HG02943 (cell line): ENCODE measurements around the gene ANKRD33.

Experiments used
- ATAC-seq: cut with Tn5 transposase; IDR thresholded peaks from one replicate; pipeline ENCODE4 v1.9.1; 2021; ENCODE audit warnings: mild to moderate bottlenecking, low read depth, moderate library complexity; ENCODE audit not compliant: unreplicated experiment

ANKRD33 gene

DNA sequence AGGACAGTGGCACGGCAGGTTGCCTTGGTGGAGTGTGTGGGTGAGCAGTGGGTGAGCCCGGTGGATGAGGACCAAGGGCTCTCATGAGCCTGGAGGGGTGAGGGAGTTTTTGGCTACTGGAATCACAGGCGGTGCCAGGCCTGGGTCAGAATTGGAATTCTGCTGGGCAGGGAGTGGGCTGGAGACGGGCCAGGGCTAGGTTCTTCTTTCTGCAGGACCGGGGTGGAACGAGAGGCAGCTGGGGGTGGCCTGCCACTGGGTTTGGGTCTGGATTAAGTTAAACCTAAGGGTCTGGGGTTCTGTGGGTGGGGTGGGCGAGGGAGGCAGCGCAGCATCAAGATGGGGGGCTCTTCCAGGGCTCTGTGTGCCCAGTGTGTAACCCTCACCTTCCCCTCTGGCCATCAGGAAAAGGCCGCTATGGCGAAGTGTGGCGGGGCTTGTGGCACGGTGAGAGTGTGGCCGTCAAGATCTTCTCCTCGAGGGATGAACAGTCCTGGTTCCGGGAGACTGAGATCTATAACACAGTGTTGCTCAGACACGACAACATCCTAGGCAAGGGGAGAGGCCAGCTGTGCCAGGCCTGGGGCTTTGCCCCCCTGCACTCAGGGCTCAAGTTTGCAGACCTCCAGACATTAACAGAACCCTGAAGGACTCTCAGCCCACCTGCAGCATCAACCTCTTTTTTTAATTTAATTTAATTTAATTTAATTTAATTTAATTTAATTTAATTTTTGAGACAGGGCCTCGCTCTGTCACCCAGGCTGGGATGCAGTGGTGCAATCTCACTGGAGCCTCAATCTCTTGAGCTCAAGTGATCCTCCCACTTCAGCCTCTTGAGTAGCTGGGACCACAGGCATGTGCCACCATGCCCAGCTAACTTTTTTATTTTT, 26.4 kb downstream of the ANKRD33 start:
- ATAC-seq = no peak

DNA sequence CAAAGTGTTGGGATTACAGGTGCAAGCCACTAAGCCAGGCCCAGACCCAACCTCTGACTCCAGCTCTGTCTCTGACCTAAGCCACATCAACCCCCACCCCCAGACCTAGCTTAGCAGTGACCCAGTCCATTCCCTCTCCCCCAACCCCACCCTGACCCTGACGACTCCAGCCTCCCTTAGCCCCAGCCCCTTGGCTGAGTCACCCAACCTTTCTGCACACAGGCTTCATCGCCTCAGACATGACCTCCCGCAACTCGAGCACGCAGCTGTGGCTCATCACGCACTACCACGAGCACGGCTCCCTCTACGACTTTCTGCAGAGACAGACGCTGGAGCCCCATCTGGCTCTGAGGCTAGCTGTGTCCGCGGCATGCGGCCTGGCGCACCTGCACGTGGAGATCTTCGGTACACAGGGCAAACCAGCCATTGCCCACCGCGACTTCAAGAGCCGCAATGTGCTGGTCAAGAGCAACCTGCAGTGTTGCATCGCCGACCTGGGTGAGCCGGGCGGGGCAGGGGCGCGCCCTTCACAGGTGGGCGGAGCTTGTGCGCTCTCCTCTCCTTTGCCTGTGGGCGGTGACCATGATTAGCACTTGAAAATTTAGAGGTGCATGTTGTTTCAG, 27.2 kb downstream of the ANKRD33 start:
- ATAC-seq = no peak

DNA sequence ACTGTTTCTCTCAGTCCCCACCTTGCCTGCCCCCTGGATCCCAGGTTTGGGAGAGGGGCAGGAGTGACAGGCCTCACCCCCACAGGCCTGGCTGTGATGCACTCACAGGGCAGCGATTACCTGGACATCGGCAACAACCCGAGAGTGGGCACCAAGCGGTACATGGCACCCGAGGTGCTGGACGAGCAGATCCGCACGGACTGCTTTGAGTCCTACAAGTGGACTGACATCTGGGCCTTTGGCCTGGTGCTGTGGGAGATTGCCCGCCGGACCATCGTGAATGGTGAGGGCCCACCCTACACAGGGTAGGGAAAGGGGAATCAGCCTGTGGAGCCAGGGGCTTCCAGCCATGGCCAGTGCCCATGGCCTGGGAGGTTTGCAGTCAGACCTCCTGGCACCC, 28.0 kb downstream of the ANKRD33 start:
- ATAC-seq = no peak

DNA sequence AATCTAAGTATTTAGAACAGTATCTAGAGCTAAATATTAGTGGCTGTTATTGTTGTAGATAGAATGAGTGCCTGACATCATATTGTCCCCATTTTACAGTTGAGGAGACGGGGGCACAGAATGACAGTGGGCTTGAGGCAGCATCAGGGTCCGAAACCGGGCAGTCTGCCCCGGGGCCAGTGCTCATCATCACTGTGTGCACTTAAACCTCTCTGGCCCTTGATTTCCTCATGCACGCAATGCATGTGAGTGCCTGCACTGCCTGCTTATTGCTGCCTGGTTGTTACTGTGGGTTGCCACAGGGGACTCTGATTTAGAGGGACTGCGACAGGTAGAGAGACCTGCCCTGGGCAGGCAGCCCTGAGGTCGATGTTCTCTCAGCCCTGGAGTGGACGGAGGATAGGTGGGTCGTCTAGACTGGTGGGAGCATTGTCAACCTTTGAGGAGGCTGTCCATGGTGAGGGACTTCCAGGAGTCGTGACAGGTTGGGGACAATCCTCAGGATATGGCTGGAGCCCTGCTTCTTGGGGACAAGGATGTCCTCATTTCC, 29.2 kb downstream of the ANKRD33 start:
- ATAC-seq = no peak

DNA sequence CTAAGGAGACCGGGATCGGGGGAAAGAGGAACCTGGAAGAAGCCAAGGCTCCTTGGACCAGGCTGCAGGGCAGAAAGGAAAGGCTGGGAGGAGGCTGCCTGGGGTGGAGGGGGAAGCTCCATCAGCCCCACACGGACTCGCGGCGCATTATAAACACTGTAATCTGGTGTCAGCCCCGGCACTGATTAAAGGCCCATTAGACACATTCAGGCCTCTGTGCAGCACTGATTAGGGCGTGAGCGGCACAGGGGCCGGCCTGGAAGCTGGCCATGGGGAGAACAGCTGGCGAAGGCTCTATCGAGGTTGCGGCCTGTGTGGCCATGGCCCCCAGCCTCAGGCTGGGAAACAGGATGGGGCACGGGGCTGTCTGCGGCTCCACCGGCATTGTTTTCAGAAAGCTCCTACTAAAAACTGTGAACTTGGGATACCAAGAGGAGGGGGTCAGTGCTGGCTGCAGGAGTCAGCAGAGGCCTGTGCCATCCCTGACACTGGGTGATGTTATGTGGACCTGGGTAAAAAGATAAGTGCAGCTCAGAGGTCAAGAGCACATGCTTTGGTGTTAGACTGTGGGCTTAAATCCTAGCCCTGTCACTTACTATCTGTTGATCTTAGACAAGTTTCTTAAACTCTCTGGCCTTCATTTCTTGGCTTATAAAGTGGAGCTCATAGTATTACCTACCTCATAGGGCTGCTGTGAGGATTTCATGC, 30.0 kb downstream of the ANKRD33 start:
- ATAC-seq = no peak

DNA sequence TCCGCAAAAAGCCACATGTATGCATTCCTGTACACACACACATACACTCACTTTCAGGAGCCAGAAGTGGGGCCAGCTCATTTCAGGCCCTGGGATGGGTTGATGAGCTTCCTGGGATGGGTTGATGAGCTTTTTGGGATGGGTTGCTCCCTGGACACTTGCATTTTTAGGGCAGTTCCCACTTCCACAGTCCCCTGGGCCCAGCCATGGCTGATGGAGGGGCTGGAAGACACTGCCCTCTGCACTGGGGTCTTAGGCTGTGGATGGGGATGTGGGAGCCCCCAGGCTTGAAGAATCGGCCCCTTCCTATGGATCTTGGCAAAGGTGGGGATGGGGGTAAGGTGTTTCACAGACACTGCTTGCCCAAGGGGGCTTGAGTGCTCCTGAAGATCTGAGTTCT, 32.1 kb downstream of the ANKRD33 start:
- no peak for ATAC-seq

DNA sequence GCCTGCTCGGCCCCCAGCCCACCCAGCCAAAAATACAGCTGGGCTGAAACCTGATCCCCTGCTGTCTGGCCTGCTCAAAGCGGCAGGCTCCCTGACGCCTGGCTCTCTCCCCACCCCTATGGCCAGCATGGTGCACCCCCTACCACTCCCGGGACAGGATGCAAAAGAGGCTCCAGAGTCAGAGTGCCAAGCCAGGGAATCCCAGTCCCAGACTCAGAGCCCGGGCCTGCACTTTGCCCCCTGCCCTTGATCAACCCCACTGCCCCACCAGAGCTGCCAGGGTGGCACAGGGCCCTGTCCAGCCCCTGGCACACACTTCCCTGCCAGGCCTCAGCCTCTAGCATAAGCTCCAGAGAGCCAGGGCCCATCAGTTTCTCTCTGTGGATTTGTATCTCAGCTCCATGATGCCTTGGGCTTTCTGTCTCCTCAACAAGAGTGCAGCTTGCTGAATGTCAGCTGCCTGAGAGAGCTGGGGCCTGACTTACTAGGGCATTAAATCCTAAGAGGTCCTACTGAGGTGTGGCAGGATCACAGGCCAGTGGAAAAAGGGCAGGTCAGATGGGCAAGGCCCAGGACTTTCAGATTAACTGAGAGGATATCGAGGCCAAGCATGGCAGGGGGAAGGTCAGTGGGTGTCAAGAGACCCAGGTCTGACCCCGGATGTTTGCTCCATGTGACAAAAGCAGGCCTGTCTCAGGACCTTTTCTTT, 33.3 kb downstream of the ANKRD33 start:
- ATAC-seq = no peak

DNA sequence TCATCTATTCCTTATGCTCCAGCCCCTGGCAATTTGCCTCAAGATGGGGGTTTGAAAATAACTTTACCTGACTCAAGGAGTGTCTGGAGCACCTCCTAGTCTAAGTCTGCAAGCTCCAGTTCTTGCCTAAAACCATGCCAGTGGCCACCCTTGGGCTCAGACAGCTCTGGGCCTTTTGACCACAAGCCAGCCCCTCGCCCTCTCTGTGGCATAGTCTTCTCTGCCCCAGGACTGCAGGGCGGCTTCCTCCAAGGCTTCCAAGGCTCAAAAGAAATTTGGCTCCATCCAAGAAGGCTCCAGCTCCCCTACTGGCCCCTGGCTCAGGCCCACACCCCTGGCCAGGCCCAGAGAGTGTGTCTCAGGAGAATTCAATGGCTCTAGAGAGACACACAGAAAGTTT, 34.2 kb downstream of the ANKRD33 start:
- ATAC-seq = no peak

DNA sequence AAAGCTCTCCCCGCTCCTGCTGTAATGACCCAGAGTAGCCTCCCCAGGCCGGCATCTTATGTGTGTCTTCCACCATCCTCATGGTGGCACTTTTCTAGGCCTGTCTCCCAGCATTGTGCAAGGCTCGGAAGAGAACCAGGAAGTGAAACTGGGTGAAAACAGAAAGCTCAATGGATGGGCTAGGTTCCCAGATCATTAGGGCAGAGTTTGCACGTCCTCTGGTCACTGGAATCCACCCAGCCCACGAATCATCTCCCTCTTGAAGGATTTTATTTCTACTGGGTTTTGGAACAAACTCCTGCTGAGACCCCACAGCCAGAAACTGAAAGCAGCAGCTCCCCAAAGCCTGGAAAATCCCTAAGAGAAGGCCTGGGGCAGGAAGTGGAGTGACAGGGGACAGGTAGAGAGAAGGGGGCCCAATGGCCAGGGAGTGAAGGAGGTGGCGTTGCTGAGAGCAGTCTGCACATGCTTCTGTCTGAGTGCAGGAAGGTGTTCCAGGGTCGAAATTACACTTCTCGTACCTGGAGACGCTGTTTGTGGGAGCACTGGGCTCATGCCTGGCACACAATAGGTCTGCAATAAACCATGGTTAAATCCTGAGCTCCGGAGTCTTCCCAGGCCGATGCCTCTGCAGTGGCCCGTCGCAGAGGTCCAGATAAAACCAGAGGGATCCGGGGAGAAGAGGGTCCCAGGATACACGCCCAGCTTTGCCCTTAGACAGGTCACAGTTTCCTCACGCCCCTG, 35.0 kb downstream of the ANKRD33 start:
- ATAC-seq = no peak

DNA sequence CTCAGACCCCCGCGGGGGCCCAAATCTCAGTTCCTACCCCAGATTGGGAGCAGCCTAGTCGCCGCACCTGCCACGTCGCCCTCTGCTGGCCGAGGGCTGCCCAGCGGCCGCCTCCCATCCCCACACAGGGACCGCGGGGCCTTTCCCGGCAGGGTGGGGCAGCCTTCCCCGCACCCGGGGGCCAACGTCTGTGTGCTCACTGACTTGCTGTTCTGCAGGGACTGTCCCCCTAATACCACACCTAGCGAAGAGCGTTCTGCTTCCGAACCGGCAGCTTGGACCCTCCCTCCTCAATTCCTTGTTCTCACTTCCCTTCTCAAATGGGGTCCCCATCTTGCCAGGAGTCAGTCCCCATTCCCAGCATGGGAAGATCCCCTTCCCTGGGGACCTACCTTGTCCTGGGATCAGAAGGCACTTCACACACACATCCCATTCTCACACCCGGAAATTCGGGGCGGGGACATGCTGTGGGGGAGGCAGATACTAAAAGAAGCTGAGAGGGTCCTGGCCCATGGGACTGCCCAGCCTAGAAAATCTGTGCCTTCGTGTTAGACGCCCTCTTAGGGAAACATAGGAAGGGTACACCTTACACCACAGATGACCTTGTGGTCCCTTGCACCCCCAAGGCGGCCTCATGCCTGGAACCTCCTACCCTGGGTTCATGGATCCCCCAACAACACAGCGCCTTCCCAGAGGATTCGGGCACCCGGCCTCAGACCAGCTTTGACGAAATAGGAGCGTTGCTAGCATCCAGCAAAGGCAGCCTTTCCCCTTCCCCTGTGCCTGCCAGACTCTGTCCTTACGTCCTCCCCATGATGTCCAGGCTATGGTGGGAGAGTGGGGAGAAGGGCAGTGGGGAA, 35.8 kb downstream of the ANKRD33 start:
- no peak for ATAC-seq

DNA sequence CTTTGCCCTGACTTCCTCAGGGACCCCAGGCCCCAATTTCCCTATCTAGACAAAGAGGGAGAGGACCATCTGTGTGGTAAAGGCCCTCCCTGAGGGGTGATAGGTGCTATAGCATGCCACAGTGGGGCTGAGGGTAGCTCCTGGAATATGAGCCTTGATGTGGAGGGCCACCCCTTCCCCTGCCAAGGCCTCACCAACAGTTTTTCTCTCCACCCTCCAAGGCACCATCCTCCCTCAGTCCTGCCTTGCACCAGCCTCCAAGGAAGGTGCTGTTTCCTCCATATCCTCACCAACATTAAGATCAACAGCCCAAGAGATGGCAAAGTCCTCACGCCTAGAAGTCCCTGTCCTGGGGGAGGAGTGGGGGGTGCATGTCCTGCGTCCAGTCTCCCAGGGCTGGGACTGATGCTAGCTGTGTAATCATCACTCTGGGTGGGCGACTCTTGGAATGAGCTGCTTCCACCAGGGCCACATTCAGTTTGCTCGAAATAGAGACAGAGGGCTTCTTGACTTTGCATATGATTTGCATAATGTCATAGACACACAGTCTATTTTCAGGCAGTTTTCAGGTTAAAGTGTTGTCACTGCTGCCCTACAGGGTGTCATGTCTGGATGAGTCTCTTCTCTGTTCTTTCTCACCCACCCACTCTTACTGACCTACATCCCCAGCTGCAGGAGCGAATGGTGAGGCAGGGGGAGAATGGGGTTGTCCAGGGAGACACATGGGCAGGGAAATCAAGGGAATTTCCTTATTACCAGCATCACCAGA, 36.8 kb downstream of the ANKRD33 start:
- no peak for ATAC-seq

DNA sequence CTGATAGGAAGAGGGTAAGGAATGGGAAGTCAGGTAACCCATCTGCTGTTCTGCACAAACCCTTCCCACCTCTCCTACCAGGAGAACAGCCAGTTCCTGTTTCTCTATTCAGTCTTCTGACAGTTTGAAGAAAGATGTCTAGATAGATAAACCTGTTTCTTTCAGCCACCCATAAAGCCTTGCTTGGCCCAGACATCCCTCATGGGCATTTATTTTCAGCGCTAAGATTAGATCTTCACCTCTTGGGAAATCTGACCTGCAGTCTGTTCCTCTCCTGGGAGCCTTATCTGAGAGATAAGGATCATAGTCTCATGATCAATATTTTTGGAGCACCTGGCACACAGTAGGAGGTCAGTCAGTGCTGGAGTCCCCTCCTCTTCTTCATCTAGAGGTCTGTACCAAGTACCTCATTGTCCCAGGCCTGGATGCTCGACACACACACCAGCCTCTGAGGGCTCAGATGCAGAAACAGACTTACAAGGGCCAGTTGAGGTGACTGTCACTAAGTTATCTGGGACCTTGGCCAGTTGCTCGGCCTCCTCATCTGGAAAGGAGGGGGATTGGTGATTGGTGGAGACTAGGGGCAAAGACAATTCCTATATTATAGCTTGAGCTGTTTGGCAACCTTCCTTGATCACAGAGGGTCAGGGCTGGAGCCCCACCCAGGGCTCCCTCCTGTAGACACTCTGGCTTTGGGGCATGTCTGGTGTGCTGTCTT, 37.6 kb downstream of the ANKRD33 start:
- no peak for ATAC-seq

DNA sequence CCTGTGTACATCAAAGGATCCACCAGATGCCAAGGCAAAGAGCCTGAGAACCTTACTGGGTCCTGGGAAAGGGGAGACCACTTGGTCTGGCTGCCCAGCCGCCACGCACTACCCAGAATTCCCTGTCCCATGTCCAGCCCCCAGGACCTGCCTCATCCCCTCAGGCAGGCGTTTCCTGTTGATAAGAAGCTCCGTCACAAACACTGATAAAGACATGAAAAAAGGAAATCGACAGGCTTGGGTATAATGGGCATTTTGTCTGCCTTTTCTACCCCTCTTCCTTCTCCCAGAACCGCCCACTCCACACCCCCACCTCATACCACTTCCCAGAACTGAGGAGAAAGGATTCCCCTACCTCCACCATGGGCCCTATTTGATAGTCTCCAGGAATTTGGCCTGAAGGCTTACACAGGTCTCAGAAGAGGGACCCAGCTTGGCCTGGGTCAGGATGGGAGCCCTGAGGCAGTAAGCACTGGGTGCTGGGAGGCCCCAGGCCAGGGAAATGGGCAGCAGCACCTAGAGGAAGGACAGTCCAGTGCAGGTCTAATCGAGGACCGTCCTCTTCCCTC, 38.2 kb downstream of the ANKRD33 start:
- ATAC-seq = no peak

DNA sequence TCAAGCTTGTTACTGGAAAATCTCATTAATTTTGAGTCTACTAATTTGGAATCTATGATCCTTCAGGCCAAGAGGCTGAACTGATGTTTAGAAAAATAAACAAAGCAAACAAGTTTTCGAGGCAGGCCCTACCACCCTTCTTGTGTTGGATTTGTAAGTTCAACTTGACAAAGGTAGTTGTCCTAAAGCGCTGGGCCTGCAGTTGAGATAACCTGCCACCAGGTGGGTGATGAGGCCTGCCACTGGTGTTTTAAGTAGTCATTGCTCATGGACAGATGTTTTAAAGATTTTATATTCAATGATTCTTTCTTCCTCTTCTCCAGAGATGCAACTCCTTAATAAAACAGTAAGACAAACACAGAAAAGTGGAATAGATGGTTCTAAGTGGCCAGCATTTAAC, 38.8 kb downstream of the ANKRD33 start:
- ATAC-seq = no peak

DNA sequence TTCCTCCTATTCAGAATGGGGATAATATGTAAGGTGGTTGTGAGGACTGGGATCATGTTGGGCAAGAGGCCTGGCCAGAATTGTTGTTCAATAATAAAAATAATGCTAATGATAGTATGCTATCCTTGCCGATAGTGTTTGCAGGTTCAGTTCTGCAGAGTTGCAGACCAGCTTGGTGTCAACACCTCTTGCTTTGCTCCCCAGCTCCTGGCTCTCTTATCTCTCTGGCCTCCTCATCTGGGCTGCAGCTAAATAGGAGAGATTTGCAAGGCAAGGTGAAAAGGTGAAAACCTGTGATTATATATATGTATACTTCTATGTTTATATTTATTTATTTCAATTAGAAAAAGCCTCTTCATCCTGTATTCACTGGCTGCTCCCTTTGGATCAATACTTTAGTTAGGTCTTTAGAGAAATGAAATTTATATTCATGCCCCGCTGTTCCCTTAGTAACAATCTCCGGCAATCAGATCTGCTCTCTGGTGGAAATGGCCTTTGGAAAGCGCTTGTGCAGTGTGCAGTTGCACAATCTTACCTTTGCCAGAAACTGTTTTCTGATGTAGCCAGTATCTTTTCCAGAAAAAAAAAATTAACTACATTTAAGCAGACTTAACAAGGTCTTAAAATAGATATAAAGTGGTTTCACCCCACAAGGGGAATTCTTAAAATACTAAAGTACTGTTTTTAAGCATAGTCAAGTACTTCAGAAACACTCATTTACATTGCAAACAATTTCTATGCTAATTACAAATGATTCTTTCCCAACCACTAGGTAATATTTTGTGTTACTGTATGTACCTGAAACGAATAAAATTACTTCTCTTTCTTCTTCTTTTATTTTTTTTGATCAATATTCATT, 44.5 kb downstream of the ANKRD33 start:
- no peak for ATAC-seq

DNA sequence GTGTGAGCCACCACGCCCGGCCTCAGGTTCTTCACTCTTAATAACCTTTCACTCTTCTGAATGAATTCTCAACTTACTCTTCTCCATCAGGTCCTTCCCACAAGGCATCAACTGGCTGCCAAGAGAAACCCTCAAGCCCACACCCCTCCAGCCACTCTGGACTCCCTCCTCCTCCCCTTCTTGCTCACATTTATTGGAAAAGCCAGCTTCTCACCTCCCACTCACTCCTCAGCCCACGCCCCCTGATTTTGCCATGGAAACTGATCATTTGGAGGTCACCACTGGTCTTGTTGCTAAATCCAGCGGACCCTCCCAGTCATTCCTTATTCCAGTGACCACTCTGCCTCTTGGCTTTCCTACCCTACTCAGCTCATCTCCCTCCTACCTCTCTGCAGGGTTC, 46.2 kb downstream of the ANKRD33 start:
- no peak for ATAC-seq
